Limb (tissue), 2 donors: ENCODE results near the gene BCO2.
"Not testable (repeated sequence)": the region's sequence is repeated elsewhere in the genome, so short reads cannot be mapped to it uniquely, and the experiment has no call there.

Experiments
- DNase-seq, 2 donors: peaks; one replicate each; pipeline ENCODE4 v3.0.0-alpha.2; 2016; ENCODE audit errors: extremely low spot score in 2 of 2

Gene BCO2

GRCh38 chr11:112166562-112166961 lies 8.8 kb upstream of the BCO2 start:
- no peak for DNase-seq

GRCh38 chr11:112167145-112167544 lies 8.2 kb upstream of the BCO2 start, which contains the start of gene TEX12:
TSS of gene TEX12 (plus strand) at chr11:112167372. CDS start at chr11:112169269, 1,897 bp downstream.
- no peak for DNase-seq

GRCh38 chr11:112172362-112172994 lies 2.8 kb upstream of the BCO2 start:
- no peak for DNase-seq

GRCh38 chr11:112173152-112173551 lies 2.2 kb upstream of the BCO2 start:
- DNase-seq: no peak

GRCh38 chr11:112175599-112175952 lies 264 bp downstream of the BCO2 start:
- no peak for DNase-seq

GRCh38 chr11:112176077-112176476 lies 765 bp downstream of the BCO2 start:
- no peak for DNase-seq

GRCh38 chr11:112177589-112177988 lies 2.3 kb downstream of the BCO2 start:
- no peak for DNase-seq

- DNase-seq: no peak
Observed at GRCh38 chr11:112178428-112178827, 3.1 kb downstream of the BCO2 start.

GRCh38 chr11:112178936-112179335 lies 3.6 kb downstream of the BCO2 start:
- no peak for DNase-seq

- DNase-seq: no peak
Observed at GRCh38 chr11:112179601-112180000, 4.3 kb downstream of the BCO2 start.

GRCh38 chr11:112182867-112183266 lies 7.6 kb downstream of the BCO2 start:
- no peak for DNase-seq

- DNase-seq: no peak
Observed at GRCh38 chr11:112185883-112186282, 10.6 kb downstream of the BCO2 start.

GRCh38 chr11:112186304-112186703 lies 11.0 kb downstream of the BCO2 start:
- no peak for DNase-seq

GRCh38 chr11:112195113-112195512 lies 19.8 kb downstream of the BCO2 start:
- DNase-seq: not testable (repeated sequence)

GRCh38 chr11:112195951-112196351 lies 20.6 kb downstream of the BCO2 start:
- DNase-seq: no peak

GRCh38 chr11:112196519-112197087 lies 21.3 kb downstream of the BCO2 start:
- DNase-seq: no peak

GRCh38 chr11:112199101-112199500 lies 23.8 kb downstream of the BCO2 start:
- not testable (repeated sequence) for DNase-seq

GRCh38 chr11:112200252-112200651 lies 24.9 kb downstream of the BCO2 start:
- no peak for DNase-seq

- no peak for DNase-seq
Observed at GRCh38 chr11:112206071-112206470, 30.8 kb downstream of the BCO2 start.

GRCh38 chr11:112210890-112211289 lies 35.6 kb downstream of the BCO2 start:
- no peak for DNase-seq

GRCh38 chr11:112211536-112211935 lies 36.2 kb downstream of the BCO2 start:
- DNase-seq: no peak

- DNase-seq: no peak
Observed at GRCh38 chr11:112212290-112212689, 37.0 kb downstream of the BCO2 start.

- no peak for DNase-seq
Observed at GRCh38 chr11:112212710-112213109, 37.4 kb downstream of the BCO2 start.

- no peak for DNase-seq
Observed at GRCh38 chr11:112213753-112214152, 38.4 kb downstream of the BCO2 start.
